ENCODE data around the gene TIRAP.

DNA sequence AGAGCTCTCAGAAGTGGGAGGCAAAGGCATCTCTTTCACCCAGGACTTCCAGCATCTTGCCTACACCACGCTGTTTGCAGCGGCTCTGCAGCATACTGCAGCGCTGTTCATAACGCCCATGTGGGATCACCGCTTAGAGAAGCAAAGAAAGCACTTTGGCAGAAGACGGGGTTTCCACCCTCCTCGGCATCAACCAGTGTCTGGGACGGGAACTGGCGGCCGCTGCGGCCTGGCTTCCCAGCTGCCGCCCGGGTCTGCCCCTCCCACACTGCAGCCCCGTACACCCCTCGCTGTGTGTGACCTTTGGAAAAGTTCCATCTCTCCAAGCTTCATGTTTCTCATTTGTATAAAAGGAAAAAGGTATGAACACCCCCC lies 545 bp upstream of the TIRAP start:
- TF ChIP-seq, protein P1, sequence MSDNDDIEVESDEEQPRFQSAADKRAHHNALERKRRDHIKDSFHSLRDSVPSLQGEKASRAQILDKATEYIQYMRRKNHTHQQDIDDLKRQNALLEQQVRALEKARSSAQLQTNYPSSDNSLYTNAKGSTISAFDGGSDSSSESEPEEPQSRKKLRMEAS (IDR thresholded peaks at IDR 0.05; ENCODE audit: low read depth), result no peak
- TF ChIP-seq, protein P2, sequence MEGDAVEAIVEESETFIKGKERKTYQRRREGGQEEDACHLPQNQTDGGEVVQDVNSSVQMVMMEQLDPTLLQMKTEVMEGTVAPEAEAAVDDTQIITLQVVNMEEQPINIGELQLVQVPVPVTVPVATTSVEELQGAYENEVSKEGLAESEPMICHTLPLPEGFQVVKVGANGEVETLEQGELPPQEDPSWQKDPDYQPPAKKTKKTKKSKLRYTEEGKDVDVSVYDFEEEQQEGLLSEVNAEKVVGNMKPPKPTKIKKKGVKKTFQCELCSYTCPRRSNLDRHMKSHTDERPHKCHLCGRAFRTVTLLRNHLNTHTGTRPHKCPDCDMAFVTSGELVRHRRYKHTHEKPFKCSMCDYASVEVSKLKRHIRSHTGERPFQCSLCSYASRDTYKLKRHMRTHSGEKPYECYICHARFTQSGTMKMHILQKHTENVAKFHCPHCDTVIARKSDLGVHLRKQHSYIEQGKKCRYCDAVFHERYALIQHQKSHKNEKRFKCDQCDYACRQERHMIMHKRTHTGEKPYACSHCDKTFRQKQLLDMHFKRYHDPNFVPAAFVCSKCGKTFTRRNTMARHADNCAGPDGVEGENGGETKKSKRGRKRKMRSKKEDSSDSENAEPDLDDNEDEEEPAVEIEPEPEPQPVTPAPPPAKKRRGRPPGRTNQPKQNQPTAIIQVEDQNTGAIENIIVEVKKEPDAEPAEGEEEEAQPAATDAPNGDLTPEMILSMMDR (IDR thresholded peaks at IDR 0.05), result no peak
- TF ChIP-seq, protein P3, sequence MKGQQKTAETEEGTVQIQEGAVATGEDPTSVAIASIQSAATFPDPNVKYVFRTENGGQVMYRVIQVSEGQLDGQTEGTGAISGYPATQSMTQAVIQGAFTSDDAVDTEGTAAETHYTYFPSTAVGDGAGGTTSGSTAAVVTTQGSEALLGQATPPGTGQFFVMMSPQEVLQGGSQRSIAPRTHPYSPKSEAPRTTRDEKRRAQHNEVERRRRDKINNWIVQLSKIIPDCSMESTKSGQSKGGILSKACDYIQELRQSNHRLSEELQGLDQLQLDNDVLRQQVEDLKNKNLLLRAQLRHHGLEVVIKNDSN (IDR thresholded peaks at IDR 0.05; ENCODE audit: borderline replicate concordance, low read depth), result no peak
- TF ChIP-seq SIN3A (IDR thresholded peaks at IDR 0.05; ENCODE audit: borderline replicate concordance, low read depth, low read length) (no peak), POLR2AphosphoS5 (IDR thresholded peaks at IDR 0.05; ENCODE audit: low read depth, low read length) (no peak; the same call in 1 of the 2 replicates), EP300 (IDR thresholded peaks at IDR 0.05; ENCODE audit: borderline replicate concordance in 1 of 2, low read depth in 1 of 2, low read length in 1 of 2) (no peak), NRF1 (IDR thresholded peaks at IDR 0.05; ENCODE audit: low read depth, low read length) (no peak), RAD21 (IDR thresholded peaks at IDR 0.05; ENCODE audit: low read length) (no peak)
